RPMI8226 (cell line): ENCODE measurements around the gene ADCY5.

ENCODE experiments used
- DNase-seq: peaks from one replicate; pipeline ENCODE4 v3.0.0-alpha.2; 2015

The ADCY5 gene

DNA sequence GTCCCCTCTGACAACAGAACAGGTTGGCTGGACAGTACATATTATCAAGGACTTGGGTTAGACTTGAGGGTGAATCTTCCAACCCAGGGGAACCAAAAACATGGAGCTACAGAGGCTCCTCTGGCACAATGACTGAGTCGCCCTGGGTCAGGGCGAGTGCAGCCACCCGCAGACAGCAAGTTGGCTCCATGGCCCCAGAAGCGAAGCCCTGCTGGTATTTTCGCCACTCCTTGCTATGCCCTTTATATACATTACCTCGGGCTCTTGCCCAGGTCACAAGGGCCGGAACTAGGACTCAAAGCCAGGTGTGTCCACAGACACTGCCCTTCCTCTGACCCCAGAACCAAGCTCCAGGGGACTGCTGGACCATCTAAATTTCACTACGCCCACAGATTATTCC is 64.6 kb downstream of the ADCY5 start:
- DNase-seq, result no peak

DNA sequence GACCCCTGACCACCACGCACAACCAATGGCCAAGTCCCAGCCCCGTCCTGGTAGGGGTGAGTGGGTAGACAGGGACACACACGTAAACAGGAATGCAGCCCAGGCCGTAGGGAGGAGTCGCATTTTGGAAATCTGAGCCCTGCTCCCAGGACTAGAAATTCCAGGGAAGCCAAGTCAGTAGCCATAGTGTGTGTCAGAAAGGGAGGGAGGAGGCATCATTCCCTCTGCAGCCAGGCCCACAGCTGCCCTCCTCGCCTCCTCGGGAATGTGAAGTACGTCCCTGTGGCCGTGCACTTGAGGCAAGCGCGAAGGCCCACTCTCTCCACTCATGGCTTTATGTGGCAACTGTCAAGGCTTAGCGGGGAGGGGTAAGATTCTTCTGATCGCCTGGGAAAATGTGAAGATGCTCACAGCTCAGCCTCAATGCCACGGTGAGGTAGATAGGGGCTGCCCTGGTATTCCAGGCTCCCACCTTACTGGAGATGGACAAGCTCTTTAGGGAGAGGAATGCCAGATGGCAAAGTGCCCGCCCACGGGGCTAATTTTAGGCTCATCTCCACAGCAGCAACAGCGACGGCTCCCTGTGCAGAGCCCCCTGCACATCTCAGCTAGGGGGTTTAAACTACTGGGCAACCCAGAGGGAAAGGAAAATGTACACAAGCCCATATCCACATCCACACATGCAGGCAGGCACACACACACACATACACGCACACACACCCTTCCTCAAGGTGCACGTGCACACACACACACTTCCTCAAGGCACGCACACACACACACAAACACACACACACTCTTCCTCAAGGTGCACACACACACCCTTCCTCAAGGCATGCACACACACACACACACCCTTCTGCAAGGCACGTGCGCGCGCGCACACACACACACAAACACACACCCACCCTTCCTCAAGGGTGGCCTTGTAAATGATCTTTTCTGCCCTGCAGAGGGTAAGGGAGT is 65.5 kb downstream of the ADCY5 start:
- DNase-seq, result no peak

DNA sequence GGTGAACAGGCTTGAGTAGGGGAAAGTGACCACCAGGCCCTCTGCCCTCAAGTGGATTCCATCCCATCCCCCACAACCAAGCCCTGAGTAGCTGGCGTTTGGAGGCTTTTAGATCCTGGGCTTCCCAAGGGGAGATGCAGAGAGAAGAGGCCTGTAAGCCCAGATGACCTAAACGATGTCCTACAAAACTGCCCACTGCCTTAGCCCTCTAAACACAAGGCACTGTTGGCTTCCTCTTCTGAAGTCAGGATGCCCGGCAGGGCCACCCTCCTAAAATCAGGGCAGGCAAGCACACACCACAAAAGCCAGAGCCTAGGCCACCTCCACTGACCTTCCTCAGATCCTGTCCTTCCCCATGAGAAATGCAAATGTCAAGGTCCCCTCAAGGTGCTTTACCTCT is 68.6 kb downstream of the ADCY5 start:
- no peak for DNase-seq

DNA sequence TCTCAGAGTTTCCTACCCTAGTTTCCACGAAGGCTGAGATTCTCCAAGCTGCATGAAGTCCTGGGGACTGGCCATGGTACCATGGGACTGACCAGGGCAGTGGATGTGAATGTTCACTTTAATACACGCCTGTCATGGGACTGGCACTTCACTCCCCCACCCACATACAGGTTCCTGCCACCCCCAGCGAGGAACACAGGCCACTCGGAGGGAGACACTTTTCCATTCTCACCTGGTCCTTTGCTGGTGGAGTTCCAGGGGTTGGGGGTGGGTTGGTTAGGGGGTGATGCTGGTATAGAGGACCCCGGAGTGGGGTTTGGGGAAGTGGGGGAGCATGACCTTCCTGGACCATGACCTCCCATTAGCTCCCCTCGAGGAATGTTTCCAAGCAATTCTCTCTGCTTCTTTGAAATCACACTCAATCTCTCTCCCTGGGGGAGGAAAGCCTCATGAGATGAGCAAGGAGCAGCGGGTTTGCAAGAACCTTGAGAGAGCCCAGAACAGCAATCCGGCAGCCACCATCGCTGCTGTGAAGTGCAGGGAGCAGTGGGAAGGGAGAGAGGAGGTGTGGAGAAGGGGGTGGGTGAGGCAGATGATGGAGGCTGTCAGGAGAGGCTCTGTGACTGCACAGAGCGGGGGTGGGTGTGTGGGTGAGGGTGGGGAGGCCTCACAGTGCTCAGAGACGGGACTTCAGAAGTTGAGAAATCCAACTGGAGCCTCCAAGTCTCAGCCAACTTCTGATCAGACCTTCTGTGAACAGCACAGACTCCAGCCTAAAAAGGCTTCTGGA is 69.7 kb downstream of the ADCY5 start:
- DNase-seq, result no peak

DNA sequence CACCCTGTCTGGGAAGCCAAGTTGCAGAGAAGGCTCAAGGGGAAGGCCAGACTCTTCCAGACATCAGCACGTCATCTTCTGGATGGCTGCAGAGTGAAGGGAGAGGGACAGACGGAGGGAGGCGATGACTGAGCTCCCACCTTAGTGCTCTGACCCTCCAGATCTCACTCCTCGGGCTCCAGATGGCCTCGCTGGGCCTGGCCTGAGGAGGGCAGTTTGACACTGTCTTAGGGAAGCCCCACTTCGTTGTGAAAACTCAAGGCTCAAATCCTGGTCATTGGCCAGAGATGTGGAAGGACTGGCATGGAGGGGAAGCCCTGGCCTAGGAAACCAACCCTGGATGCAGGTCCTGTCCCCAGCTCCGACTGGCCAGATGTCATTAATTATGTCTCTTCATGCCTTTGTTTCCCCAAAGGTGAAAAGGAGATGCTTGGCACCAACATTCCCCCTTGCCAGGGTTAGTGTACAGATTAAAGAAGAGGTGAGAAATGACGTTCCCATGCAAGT is 70.4 kb downstream of the ADCY5 start:
- DNase-seq, result no peak

GRCh38 chr3:123377243-123377740 is 71.6 kb downstream of the ADCY5 start:
- DNase-seq, result no peak

- no peak for DNase-seq
Measured at GRCh38 chr3:123376451-123377242, 72.2 kb downstream of the ADCY5 start.

- DNase-seq, result no peak
Measured at GRCh38 chr3:123375014-123375940, 73.6 kb downstream of the ADCY5 start.

DNA sequence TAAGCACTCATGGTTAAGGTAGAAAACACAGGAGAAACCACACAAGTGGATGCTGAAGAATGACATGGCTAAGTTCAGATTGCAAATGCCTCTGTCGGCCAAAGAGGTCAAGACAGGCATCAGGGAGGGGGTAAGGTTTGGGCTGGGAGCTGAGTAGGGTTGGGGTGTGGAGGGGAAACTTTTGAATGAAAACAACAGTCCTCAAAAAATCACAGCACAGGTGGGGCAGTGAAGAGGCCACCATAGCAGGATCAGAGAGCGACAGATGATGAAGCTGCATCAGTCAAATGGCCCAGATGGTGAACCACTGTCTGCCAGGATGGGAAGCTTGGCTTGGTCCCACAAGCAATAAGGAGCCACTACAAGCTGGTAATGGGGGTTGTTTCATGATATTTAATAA is 74.9 kb downstream of the ADCY5 start:
- DNase-seq, result no peak

DNA sequence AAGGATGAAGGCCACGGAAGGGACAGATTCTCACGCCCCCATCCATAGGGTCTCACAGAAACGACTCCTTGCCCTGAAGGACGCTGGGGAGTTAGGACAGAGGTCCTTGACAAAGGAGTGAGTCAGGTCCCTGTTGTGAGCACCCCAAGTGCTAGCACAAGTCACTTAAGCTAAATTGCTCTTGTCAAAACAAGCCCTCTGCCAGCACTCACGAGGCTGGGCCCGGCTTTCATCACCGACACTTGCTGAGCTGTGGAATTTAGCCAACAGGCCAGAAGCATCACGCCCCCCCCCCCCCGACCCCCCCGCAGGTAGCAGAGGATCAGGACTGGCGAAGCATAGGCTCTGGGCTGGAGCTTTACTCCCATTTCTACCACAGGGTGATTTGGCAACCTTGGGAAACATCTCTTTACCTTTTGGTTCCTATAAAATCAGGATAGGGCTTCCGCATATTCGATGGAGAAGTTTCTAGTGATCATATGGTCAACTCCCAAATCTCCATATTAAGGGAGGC is 75.4 kb downstream of the ADCY5 start:
- no peak for DNase-seq

DNA sequence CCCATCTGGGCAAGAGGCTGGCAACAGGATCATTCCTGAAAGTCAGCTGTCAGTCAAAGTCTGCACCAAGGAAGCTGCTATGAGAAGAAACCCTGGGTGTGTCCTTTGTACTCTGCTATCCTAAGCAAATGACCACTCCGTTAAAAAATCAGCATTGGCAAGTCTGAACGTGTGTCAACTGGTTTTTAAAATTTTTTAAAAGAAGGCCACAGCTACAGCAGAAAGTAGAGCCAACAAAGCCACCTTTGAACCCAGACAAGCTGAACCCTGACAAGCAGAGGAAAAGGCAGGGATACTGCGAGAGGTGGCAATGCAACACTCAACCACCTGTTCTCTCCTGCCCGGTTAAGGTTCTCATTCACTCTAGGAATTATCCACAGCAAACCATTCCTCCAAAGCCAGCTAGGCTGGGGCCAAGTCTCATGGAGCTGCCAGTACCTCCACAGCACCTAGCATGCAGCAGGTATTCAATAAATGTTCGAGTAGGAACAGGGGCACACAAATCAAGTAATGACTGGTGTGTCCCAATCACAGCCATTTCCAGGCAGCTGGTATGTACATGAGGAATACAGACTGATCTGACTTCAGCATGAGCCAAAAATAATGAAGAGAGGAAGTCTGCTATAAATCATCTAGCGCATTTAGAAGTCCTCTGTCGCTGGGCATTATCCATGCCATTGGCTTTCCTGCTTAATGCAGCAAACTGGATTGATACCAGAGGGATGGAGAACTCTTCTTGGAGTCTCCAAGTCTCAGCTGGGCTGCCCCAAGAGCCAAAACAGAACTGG is 76.0 kb downstream of the ADCY5 start:
- no peak for DNase-seq

GRCh38 chr3:123371859-123372685 is 76.8 kb downstream of the ADCY5 start:
- peak; percentile 39 for DNase-seq

GRCh38 chr3:123371426-123371825 is 77.5 kb downstream of the ADCY5 start:
- peak; percentile 31 for DNase-seq

DNA sequence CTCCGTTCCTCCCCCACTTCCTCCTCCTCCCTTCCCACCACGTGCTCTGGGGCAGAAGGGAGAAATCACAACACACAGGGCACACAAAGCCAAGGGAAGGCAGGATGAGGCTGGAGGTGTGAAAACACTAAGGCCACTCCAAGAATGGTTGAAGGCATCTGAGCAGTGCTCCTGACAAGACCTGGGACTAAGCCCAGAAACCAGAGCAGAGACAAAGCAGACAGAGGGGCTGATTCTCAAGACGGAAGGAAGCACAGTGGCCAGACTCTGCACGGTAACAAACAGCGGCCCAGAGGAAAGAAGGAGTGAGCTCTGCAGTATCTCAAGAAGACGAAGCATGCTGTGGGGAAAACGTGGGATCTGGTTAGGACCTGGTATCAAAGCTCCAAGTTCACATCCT is 78.1 kb downstream of the ADCY5 start:
- DNase-seq, result no peak

- DNase-seq, result no peak
Measured at GRCh38 chr3:123369085-123369484, 79.8 kb downstream of the ADCY5 start.

DNA sequence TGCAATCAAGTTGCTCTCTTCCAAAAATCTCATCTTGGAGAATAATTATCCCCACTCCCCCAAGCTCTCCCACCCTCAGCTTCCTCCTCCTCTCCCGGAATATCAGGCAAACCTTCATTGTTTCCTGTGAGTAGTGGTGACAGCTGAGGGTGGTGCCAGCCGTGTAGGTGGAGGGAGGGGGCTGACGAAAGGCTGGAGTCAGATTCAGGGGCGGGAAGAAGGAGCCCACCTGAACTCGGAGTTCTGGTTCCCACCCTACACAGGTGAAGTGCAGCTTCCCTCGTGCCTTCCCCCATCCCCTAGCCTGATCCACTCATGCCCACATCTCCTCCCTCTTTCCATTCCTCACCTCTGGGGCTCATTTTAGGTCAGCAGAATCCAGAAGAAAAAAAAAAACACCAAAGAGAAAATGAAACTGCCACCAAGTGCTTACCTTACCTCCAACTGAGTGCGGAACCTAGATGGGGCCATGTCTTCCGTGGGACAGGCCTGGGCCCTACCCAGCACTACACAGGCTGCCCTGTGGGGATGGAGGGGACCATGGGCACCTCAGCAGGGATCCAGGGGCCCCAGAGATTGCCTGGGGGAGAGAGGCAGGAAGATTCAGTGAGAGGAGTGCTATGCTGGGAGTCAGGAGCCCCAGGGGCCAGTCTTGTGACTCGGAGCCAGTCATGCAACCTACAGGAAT is 81.3 kb downstream of the ADCY5 start:
- no peak for DNase-seq

- peak; percentile 55 for DNase-seq
Measured at GRCh38 chr3:123365450-123366143, 83.3 kb downstream of the ADCY5 start.

DNA sequence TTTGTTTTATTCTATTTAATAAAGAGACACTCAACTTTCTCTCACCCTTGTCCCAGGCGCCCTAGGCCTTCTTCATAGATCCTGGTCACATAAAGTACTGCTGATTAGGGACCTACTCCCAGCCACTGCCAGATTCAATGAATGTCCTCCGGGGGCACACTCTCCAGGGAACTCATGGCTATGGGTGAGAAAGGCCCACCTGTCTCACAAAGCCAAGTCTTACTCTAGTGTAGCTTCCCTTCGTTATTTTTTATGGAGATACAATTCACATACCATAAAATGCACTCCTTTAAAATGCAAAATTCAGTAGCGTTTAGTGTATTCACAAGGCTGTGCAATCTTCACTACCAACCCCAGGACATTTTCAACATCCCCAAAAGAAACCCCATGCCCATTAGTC is 87.8 kb downstream of the ADCY5 start:
- no peak for DNase-seq
